Small intestine (tissue), 7 donors: ENCODE results near the gene RAD51B. TPM values are rescaled to one million over a fixed set of nuclear protein-coding genes. Genes with fewer than 3 reads are reported as not detected.
A peak's percentile ranks its signal among the peaks of the same experiment; 100 is the strongest.

ENCODE experiments used
- DNase-seq, 2 donors: peaks; one replicate each; pipeline versions ENCODE4 v3.0.0 to v3.0.0-alpha.2; 2013
- FAIRE-seq: peaks from 2 replicates; lab custom pipeline; 2012; peaks lifted over from hg19 to GRCh38; lab: Jason Lieb, UNC
- H3K27ac ChIP-seq, 3 donors: one replicate each; pipeline ENCODE4 v1.5.1; 2013; ENCODE audit warnings: low read length in 2 of 3, mild to moderate bottlenecking in 2 of 3, control low read depth in 1 of 3, inconsistent platforms in 1 of 3, low read depth in 1 of 3, moderate library complexity in 1 of 3
- H3K27me3 ChIP-seq, 3 donors: one replicate each; pipeline ENCODE4 v1.6.1; 2013; ENCODE audit warnings: low read length in 3 of 3, inconsistent platforms in 1 of 3; ENCODE audit not compliant: control insufficient read depth in 3 of 3, insufficient read depth in 3 of 3
- H3K36me3 ChIP-seq, 3 donors: one replicate each; pipeline ENCODE4 v1.6.1; 2013; ENCODE audit warnings: low read length in 3 of 3, inconsistent platforms in 1 of 3, low read depth in 1 of 3, mild to moderate bottlenecking in 1 of 3, moderate library complexity in 1 of 3; ENCODE audit not compliant: control insufficient read depth in 3 of 3, insufficient read depth in 2 of 3
- H3K4me1 ChIP-seq, 3 donors: one replicate each; pipeline ENCODE4 v1.6.1; 2013; ENCODE audit warnings: low read length in 2 of 3, inconsistent platforms in 1 of 3, low read depth in 1 of 3, mild to moderate bottlenecking in 1 of 3, moderate library complexity in 1 of 3; ENCODE audit not compliant: control insufficient read depth in 3 of 3, insufficient read depth in 2 of 3
- H3K4me3 ChIP-seq, 3 donors: one replicate each; pipeline ENCODE4 v1.5.1; 2013; ENCODE audit warnings: low read length in 3 of 3, control low read depth in 1 of 3, inconsistent platforms in 1 of 3, low read depth in 1 of 3, mild to moderate bottlenecking in 1 of 3, moderate library complexity in 1 of 3
- H3K9me3 ChIP-seq, 2 donors: one replicate each; pipeline ENCODE4 v1.6.1; 2013; ENCODE audit warnings: low read depth in 1 of 2, low read length in 1 of 2; ENCODE audit not compliant: control insufficient read depth in 2 of 2, insufficient read depth in 1 of 2
- WGBS, 3 donors: extraction: QIAGEN DNeasy Blood & Tissue Kit; methylation state at CpG; one replicate each; pipeline ENCODE4 v1.1.7; 2013; 5-methylcytosine and 5-hydroxymethylcytosine counted together
- polyA plus RNA-seq, 4 donors: library from polyadenylated mRNA; stranded (reverse) in 3 of 4; unstranded in 1 of 4; fragments of 200-250 nt in 3 of 4; fragments of 120-200 nt in 1 of 4; gene quantifications; one replicate each; pipeline versions ENCODE4 v1.2.1 to v1.2.3, GENCODE V29; 2013
- donor health status: healthy with polysubstance abuse.
- donor health status: control.
- donor health status: control.
- donor health status: Bipolar disorder and iron deficiency.
- donor health status: healthy.

The RAD51B gene
- polyA plus RNA-seq, 4 donors = 1.1 to 9.0 (median 4.1) TPM

DNA sequence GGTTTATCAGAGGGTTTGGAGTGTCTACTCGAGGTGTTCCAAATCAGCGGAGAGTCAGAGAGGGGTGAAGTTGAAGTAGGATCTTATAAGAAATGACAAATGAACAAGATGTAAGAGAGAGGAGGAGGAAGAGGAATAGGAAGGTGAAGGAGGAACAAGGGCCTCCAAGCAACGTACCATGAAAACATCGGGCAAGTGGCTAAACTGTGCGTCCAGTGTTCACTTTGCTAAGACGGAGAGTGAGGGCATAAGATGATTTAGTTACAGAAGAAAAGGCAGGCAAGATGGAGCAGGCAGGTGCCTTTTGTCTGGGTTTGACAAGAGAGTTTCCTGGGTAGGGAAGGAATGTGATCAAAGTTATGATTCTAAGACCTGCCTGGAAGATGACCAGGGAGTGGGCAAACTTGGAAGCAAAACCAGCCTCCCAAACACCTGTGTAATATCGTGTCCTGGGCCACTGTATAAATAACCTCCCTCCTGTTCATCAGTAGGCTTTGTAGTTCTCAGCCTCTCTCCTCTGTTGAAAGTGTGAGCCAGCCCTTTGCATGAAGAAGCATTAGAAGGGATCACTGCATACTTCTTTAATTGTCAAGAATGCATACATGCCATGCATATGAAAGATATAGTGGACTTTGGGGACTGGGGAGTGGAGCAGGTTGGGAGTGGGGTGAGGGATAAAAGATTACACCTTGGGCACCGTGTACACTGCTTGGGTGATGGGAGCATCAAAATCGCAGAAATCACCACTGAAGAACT, 861.9 kb downstream of the RAD51B start:
- FAIRE-seq (no peak), DNase-seq (no peak)
- H3K4me1 ChIP-seq = peaks cover 2 to 76% (median 17%) of the 10 kb centered on the region in 3 donors
- H3K27ac ChIP-seq = peak overlapping the region in 2 of 3 donors; percentile 9 to 81
- H3K36me3 ChIP-seq = no peaks in the 10 kb centered on the region
- H3K4me3 ChIP-seq = no peak overlapping the region
- H3K27me3 ChIP-seq = no peaks in the 10 kb centered on the region
- peaks cover 0 to 16% of the 10 kb centered on the region in 2 donors for H3K9me3 ChIP-seq
- 88 to 95% (median 94%) methylated on average over 9 of the region's 9 CpGs for WGBS, 3 donors

DNA sequence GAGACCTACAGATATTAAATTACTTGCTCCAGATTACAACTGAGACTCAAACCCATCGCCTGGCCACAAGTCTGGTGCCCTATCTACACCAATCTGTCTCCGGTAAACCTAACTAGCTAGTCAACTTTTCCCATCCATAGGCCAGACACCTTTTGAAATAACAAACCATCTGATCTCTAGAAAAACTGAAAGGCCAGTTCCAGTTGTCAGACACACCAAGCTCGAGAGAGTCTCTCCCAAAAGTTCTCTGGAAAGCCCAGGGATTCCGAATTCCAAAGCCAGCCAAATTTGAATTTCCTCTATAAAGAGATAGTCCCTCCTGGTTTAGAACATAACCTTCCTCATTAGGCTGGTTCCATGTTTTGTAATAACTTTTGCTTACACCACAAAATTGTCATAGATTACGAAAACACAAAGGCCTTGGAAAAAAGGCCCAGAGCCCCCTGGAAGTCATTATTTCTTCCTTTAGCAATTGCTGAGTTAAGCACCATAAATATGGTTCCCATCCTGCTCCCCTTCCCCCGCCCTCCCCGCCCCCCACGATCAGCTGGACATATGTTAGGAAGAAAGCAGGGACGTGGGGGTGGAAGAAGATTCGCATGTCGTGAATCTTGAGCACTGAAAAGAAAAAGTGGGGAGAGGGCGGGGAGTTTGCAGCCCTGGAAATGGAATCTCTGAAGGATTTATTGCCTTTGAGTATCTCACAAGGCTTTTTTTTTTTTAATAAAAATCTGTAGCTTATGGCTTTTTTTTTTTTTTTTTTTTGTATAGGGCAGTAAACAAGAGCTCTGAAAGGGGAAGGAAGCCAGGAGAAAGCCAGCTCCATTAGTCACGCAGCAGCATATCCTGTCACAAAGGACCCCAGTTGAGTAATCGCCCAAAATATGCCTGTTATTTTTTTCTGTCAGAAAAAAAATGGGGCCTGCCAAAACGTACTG, 862.9 kb downstream of the RAD51B start:
- peaks cover 2 to 71% (median 17%) of the 10 kb centered on the region in 3 donors for H3K4me1 ChIP-seq
- peak; percentile 22 to 33 for DNase-seq

DNA sequence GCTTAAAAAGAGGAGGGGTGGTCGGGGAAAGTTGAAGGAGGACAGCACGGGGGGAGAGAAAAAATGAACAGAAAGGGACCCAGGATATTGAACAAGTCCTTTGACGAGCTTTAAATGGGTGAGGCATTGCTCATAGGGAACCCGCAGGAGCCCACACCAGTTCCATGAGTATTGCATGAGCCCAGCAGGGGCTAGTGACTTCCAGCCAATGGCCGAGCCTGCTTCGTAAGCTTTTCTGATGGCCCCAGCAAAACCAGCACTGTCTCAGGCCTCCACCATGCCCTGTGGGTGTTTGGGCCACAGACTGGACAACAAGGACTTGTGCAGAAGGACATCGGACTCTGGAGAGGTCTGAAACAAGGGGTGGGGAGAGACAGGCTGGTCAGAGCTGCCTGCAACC, 863.7 kb downstream of the RAD51B start:
- peaks cover 0 to 12% of the 10 kb centered on the region in 2 donors for H3K9me3 ChIP-seq
- no peak for FAIRE-seq

More for the DNA sequence above, 862.9 kb downstream of the RAD51B start:
- H3K27ac ChIP-seq = peak overlapping the region in 2 of 3 donors; percentile 31 to 81
- no peak overlapping the region for H3K4me3 ChIP-seq
- 51 to 82% (median 80%) methylated on average over 15 of the region's 15 CpGs for WGBS, 3 donors
- H3K36me3 ChIP-seq = no peaks in the 10 kb centered on the region
- H3K9me3 ChIP-seq = peaks cover 0 to 15% of the 10 kb centered on the region in 2 donors
- no peaks in the 10 kb centered on the region for H3K27me3 ChIP-seq
- FAIRE-seq = no peak

DNA sequence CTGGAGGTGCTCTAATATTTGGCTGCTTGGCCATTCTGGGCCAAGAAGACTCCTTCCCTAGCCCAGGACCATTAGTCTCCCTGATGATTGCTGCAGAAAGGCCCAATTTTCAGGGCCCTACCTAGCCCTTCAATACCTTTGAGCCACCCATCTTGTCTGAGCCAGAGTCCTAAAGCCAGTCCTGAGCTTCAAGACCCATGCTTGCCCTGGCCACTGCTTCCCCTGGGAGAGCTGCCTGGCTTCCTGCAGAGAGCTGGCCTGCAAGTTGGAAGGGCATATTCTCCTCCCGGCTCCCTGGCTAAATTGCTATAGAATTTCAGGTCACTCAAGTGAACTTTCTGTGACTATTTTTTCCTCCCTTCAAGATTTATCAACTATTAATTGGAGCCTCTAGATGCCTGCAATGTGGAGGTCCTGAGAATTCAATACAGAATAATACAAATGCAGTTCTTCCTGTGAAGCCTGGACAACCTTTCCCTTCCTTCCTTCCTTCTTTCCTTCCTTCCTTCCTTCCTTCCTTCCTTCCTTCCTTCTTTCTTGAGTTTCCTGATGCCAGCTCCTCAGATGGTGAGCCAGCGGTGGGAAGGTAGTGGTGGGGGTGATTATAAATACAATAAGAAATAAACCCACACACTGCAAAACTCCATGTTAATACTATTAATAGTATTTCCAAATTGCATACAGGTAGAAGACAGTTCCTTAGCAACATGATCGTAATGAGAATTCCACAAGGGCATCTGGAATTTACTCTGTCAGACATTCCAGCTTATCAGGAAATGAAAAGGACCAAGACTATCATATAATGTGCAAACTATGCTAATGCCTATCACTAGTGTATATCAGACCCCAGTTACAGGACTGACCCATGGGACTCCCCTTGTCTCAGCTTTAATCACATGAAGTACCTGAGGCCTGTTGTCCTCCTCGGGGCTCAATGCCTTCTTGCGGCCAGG, 865.2 kb downstream of the RAD51B start:
- Histone ChIP-seq H3K9me3 (peaks cover 0 to 12% of the 10 kb centered on the region in 2 donors), H3K4me3 (no peak overlapping the region), H3K27ac (peak overlapping the region; percentile 33 to 90 (median 85)), H3K4me1 (peaks cover 0 to 58% (median 10%) of the 10 kb centered on the region in 3 donors), H3K27me3 (no peaks in the 10 kb centered on the region), H3K36me3 (no peaks in the 10 kb centered on the region)
- FAIRE-seq = no peak
- DNase-seq = peak in 1 of 2 donors; percentile 40
- 76 to 80% (median 78%) methylated on average over 5 of the region's 5 CpGs for WGBS, 3 donors

More for the DNA sequence above, 863.7 kb downstream of the RAD51B start:
- Histone ChIP-seq H3K36me3 (no peaks in the 10 kb centered on the region), H3K4me1 (peaks cover 0 to 62% (median 12%) of the 10 kb centered on the region in 3 donors), H3K4me3 (no peak overlapping the region), H3K27me3 (no peaks in the 10 kb centered on the region), H3K27ac (peak overlapping the region in 2 of 3 donors; percentile 31 to 85)
- no peak for DNase-seq
- 77 to 94% (median 88%) methylated on average over 7 of the region's 7 CpGs for WGBS, 3 donors

DNA sequence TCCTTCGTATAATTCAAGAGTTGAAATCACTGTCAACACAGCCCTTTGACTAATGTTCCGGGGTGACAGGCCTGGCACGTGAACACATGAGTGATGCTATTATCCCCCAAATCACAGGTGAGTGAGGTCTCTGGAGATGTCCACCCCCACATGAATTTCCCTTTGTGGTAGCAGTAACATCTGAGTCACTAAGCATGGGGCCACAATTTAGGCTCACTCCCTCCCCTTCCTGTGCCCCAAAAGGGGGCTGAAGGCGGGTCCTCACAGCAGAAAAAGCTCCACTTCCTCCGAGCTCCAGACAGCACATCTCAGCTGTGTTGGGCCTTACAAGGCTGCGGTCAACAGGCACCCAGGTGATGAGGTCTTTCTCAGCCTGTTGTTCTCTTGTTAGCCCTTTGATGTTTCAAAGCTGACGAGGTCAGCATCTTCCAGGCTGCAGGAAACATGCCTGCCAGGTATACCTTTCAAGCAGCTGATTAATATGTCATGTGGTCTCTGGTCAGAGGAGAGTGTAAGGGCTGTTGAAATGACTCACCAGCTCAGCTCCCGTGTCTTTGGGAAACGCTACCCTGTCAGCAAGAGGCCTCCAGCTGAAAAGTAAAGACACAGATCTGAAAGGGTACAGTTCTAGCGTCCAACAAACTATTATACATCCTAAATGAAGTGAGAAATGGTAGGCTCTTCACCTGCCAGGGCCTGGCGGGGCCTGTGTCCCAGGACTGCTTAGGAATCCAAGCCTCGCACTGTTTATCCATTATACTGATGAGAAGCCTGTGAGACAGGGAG, 866.0 kb downstream of the RAD51B start:
- FAIRE-seq (no peak), DNase-seq (peak; percentile 65 to 85)
- H3K36me3 ChIP-seq = no peaks in the 10 kb centered on the region
- H3K9me3 ChIP-seq = peaks cover 0 to 7% of the 10 kb centered on the region in 2 donors
- H3K4me1 ChIP-seq = peaks cover 0 to 53% (median 10%) of the 10 kb centered on the region in 3 donors
- 63 to 77% (median 71%) methylated on average over 12 of the region's 12 CpGs for WGBS, 3 donors
- H3K4me3 ChIP-seq = no peak overlapping the region
- H3K27me3 ChIP-seq = no peaks in the 10 kb centered on the region
- H3K27ac ChIP-seq = peak overlapping the region; percentile 33 to 90 (median 86)

DNA sequence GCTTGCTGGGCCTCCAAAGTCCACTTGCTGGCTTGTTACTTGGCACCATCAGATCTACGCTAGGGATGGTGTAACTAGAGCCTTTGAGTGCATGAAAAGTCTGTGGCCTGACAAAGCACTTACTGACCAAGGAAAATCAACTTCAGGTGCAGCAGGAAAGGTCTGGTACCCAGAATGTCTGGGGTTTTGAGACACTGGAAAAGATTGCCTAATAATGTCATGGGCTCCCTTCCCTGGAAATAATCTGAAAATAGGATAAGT, 866.6 kb downstream of the RAD51B start:
- FAIRE-seq (no peak), DNase-seq (no peak)
- Histone ChIP-seq H3K4me1 (peaks cover 0 to 50% (median 10%) of the 10 kb centered on the region in 3 donors), H3K27ac (peak overlapping the region; percentile 24 to 90 (median 86)), H3K36me3 (no peaks in the 10 kb centered on the region), H3K9me3 (peaks cover 0 to 2% of the 10 kb centered on the region in 2 donors), H3K27me3 (no peaks in the 10 kb centered on the region), H3K4me3 (no peak overlapping the region)
- WGBS, 3 donors = 94 to 96% (median 95%) methylated on average over 1 of the region's 1 CpG

DNA sequence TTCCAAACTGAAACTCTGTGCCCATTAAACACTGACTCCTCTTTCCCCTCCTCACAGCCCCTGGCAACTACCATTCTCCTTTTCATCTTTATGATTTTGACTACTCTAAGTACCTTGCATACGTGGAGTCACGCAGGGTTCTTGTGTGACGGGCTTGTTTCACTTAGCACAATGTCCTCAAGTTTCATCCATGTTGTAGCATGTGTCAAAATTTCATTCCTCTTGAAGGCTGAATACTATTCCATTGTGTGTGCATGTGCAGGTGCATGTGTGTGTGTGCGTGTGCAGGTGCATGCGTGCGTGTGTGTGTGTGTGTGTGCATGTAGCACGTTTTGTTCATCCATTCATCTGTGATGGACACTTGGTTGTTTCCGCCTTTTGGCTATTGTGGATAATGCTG, 867.1 kb downstream of the RAD51B start:
- DNase-seq (no peak), FAIRE-seq (no peak)
- WGBS, 3 donors = 90 to 95% (median 92%) methylated on average over 8 of the region's 8 CpGs
- Histone ChIP-seq H3K27me3 (no peaks in the 10 kb centered on the region), H3K4me1 (peaks cover 0 to 56% (median 7%) of the 10 kb centered on the region in 3 donors), H3K9me3 (no peaks in the 10 kb centered on the region), H3K27ac (peak overlapping the region in 1 of 3 donors; percentile 90), H3K4me3 (no peak overlapping the region), H3K36me3 (peaks cover 0 to 3% (median 0%) of the 10 kb centered on the region in 3 donors)
